Esophagus squamous epithelium (tissue), 4 donors: ENCODE measurements around the gene PPFIBP1.

Source experiments
- POLR2A ChIP-seq, 4 donors: fragments of 450-650 bp; IDR thresholded peaks; one replicate each; pipeline ENCODE4 v1.6.1; 2017; ENCODE audit warnings: antibody characterized with exemption in 4 of 4, mild to moderate bottlenecking in 4 of 4, moderate library complexity in 3 of 4
- TF ChIP-seq, protein P1 (sequence below), 6 experiments: fragments of 450-650 bp in 4 of 6; fragments of 200-600 bp in 2 of 6; sonication (generic) in 2 of 6; IDR thresholded peaks; one replicate each; pipeline ENCODE4 v1.5.1; 2016 to 2019; ENCODE audit warnings: antibody characterized with exemption in 6 of 6, mild to moderate bottlenecking in 4 of 6, moderate library complexity in 4 of 6

DNA sequence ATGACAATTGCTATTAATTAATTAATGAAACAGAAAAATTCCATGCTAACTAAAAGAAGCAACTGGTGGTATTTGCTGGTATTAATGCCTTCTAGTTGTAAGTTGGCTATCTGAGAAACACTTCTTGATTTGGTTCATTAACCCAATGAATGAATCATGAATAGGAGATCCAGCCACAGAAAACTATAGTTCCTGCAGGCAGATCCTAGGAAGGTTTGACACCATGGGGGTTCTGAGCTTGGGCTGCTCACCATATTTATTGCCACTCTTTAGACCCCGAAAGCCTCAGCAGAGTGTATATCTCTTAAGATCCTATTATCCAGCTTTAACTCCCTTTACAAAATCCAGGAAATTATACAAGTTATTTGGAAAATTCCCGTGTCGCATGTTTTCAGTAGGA lies 90.9 kb downstream of the PPFIBP1 start:
- TF ChIP-seq POLR2A (IDR thresholded peaks at IDR 0.05) = no peak
- TF ChIP-seq, protein P1, sequence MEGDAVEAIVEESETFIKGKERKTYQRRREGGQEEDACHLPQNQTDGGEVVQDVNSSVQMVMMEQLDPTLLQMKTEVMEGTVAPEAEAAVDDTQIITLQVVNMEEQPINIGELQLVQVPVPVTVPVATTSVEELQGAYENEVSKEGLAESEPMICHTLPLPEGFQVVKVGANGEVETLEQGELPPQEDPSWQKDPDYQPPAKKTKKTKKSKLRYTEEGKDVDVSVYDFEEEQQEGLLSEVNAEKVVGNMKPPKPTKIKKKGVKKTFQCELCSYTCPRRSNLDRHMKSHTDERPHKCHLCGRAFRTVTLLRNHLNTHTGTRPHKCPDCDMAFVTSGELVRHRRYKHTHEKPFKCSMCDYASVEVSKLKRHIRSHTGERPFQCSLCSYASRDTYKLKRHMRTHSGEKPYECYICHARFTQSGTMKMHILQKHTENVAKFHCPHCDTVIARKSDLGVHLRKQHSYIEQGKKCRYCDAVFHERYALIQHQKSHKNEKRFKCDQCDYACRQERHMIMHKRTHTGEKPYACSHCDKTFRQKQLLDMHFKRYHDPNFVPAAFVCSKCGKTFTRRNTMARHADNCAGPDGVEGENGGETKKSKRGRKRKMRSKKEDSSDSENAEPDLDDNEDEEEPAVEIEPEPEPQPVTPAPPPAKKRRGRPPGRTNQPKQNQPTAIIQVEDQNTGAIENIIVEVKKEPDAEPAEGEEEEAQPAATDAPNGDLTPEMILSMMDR (IDR thresholded peaks at IDR 0.05) = no peak
